Measurements from ENCODE around the gene NPAS3.

The NPAS3 gene

GRCh38 chr14:33836203-33836899 is 897.7 kb downstream of the NPAS3 start:
- Histone ChIP-seq H3K4me3 (ENCODE audit: low read depth, low read length) (no peak overlapping the region), H3K9me3 (ENCODE audit: control insufficient read depth, insufficient read depth, low read depth, low read length) (no peaks in the 10 kb centered on the region), H3K36me3 (ENCODE audit: control insufficient read depth in 2 of 2, insufficient read depth in 1 of 2, low read length in 2 of 2) (no peaks in the 10 kb centered on the region), H3K4me1 (ENCODE audit: control insufficient read depth, insufficient read depth, low read length) (no peaks in the 10 kb centered on the region), H3K27ac (ENCODE audit: extremely low read depth, low read depth, low read length) (no peak overlapping the region)
- TF ChIP-seq ZNF585B (tag by site-specific recombination; IDR thresholded peaks at IDR 0.05) (no peak), SP2 (tag by site-specific recombination; IDR thresholded peaks at IDR 0.05) (no peak), ZNF214 (tag by site-specific recombination; IDR thresholded peaks at IDR 0.05; ENCODE audit: borderline replicate concordance) (no peak), KLF8 (tag by site-specific recombination; IDR thresholded peaks at IDR 0.05) (no peak), ZNF777 (tag by site-specific recombination; IDR thresholded peaks at IDR 0.05; ENCODE audit: borderline replicate concordance) (no peak), ZNF202 (tag by site-specific recombination; IDR thresholded peaks at IDR 0.05; ENCODE audit: borderline replicate concordance) (no peak), ZNF555 (tag by site-specific recombination; conservative IDR thresholded peaks at IDR 0.05) (no peak), SALL2 (tag by site-specific recombination; IDR thresholded peaks at IDR 0.05; ENCODE audit: borderline replicate concordance) (no peak), GLI2 (tag by site-specific recombination; IDR thresholded peaks at IDR 0.05; ENCODE audit: borderline replicate concordance, low read depth) (no peak), ZNF48 (tag by site-specific recombination; IDR thresholded peaks at IDR 0.05) (no peak), ZNF707 (tag by site-specific recombination; IDR thresholded peaks at IDR 0.05) (no peak)
- TF ChIP-seq, protein P1, sequence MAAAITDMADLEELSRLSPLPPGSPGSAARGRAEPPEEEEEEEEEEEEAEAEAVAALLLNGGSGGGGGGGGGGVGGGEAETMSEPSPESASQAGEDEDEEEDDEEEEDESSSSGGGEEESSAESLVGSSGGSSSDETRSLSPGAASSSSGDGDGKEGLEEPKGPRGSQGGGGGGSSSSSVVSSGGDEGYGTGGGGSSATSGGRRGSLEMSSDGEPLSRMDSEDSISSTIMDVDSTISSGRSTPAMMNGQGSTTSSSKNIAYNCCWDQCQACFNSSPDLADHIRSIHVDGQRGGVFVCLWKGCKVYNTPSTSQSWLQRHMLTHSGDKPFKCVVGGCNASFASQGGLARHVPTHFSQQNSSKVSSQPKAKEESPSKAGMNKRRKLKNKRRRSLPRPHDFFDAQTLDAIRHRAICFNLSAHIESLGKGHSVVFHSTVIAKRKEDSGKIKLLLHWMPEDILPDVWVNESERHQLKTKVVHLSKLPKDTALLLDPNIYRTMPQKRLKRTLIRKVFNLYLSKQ (tag by site-specific recombination; IDR thresholded peaks at IDR 0.05; ENCODE audit: borderline replicate concordance): no peak
- ChIA-PET POLR2A (no interaction called here), CTCF (interaction anchor here (3.3 kb wide), 1 partner anchor 13 kb away, joined by 24 read pairs; no protein-coding TSS in a partner anchor)

DNA sequence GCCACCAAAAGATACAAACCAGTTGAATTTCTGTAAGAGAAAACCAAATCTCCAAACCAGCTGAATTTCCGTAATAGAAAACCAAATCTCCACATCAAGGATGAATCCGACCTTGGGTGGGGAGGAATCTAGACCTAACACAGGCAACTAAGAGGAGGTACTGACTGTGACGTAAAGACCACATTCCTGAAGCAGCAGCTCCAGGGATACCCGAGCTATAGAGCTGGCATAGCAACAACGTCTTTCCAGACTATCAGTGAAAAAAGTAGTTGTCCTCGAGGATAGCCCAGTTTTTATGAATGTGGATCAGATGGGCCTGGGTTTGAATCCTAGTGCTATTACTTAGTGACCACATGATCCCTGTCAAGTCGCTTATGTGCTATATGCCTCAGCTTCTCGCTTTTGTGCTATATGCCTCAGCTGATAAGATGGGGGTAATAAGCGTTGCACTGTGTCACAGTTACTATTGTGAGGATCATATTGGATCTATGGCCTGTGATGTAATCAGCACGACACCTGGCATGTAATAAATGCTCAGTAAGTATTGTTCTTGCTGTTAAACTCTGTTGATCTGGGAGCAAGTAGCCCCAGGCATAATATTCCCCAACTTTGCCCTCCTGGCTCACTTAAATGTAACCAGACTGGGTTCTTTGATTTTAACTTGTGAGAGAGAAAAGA is 898.4 kb downstream of the NPAS3 start:
- Histone ChIP-seq H3K4me3 (ENCODE audit: low read depth, low read length) (no peak overlapping the region), H3K36me3 (ENCODE audit: control insufficient read depth in 2 of 2, insufficient read depth in 1 of 2, low read length in 2 of 2) (no peaks in the 10 kb centered on the region), H3K9me3 (ENCODE audit: control insufficient read depth, insufficient read depth, low read depth, low read length) (no peaks in the 10 kb centered on the region), H3K27ac (ENCODE audit: extremely low read depth, low read depth, low read length) (no peak overlapping the region), H3K4me1 (ENCODE audit: control insufficient read depth, insufficient read depth, low read length) (no peaks in the 10 kb centered on the region)
- TF ChIP-seq ZNF37A (tag by site-specific recombination; IDR thresholded peaks at IDR 0.05): no peak
- no peak for TF ChIP-seq MYNN (tag by site-specific recombination; IDR thresholded peaks at IDR 0.05; ENCODE audit: borderline replicate concordance)
- no peak for TF ChIP-seq ZNF121 (tag by site-specific recombination; IDR thresholded peaks at IDR 0.05)
- TF ChIP-seq ZNF19 (tag by site-specific recombination; IDR thresholded peaks at IDR 0.05; ENCODE audit: low read depth): no peak
- TF ChIP-seq ZNF114 (tag by site-specific recombination; IDR thresholded peaks at IDR 0.05): no peak
- TF ChIP-seq HIC1 (tag by site-specific recombination; IDR thresholded peaks at IDR 0.05): no peak
- TF ChIP-seq YY1 (tag by site-specific recombination; IDR thresholded peaks at IDR 0.05): no peak
- no peak for TF ChIP-seq ZNF677 (tag by site-specific recombination; IDR thresholded peaks at IDR 0.05)
- no peak for TF ChIP-seq RBAK (tag by site-specific recombination; IDR thresholded peaks at IDR 0.05)
- TF ChIP-seq ZNF2 (tag by site-specific recombination; IDR thresholded peaks at IDR 0.05): no peak
- ChIA-PET POLR2A (no interaction called here), CTCF (interaction anchor here (1.4 to 3.3 kb wide), 3 partner anchors 12 to 264 kb away, joined by 5 to 24 read pairs (median 19); no protein-coding TSS in a partner anchor)
